PC-3 (cell line): Measurements from ENCODE around the gene ANKRD60. TPM values are rescaled to one million over a fixed set of nuclear protein-coding genes. Genes with fewer than 3 reads are reported as not detected.

ENCODE experiments used
- ATAC-seq: fragments of 200-7000 bp; cut with Tn5 transposase; 2 replicates; pipeline ENCODE4 v1.9.1; 2020; ENCODE audit warnings: mild to moderate bottlenecking, moderate library complexity
- BruUV-seq: library from RNA; stranded (reverse); fragments of 400-500 nt; replicated peaks from 2 replicates; lab custom pipeline; 2021; lab: Mats Ljungman, UMichigan
- CTCF ChIA-PET: fragments of 300-600 bp; sonication (Branson Sonifier 250); formaldehyde crosslinking; loops from one replicate; lab custom pipeline; 2022; ENCODE audit warnings: antibody characterized with exemption; lab: Charles Lee
- POLR2A ChIA-PET: fragments of 300-600 bp; sonication (Branson Sonifier 250); formaldehyde crosslinking; loops from one replicate; lab custom pipeline; 2022; ENCODE audit warnings: antibody characterized with exemption; ENCODE audit not compliant: unreplicated experiment; lab: Charles Lee
- DNase-seq: peaks from one replicate; pipeline ENCODE4 v3.0.0-alpha.2; 2015
- H2AFZ ChIP-seq: fragments of 300-600 bp; sonication (generic); 2 replicates; pipeline ENCODE4 v1.6.0; 2016; ENCODE audit warnings: antibody characterized with exemption, low read length
- H3F3A ChIP-seq: fragments of 300-600 bp; sonication (generic); one replicate; pipeline ENCODE4 v1.6.0; 2017; ENCODE audit warnings: antibody characterized with exemption, low read length, control low read depth, mild to moderate bottlenecking; ENCODE audit not compliant: unreplicated experiment
- H3K27ac ChIP-seq: fragments of 300-600 bp; sonication (generic); 2 replicates; pipeline ENCODE4 v1.5.1; 2016; ENCODE audit warnings: mild to moderate bottlenecking, low read length
- H3K27me3 ChIP-seq: fragments of 300-600 bp; sonication (generic); 2 replicates; pipeline ENCODE4 v1.6.1; 2016; ENCODE audit warnings: low read length, mixed read lengths
- H3K36me3 ChIP-seq: fragments of 300-600 bp; sonication (generic); 2 replicates; pipeline ENCODE4 v1.6.1; 2016; ENCODE audit warnings: low read depth, mixed run types, low read length, mixed read lengths
- H3K4me1 ChIP-seq: fragments of 300-600 bp; sonication (generic); 2 replicates; pipeline ENCODE4 v1.5.1; 2016; ENCODE audit warnings: low read length; ENCODE audit not compliant: insufficient read depth
- H3K4me2 ChIP-seq: fragments of 300-600 bp; sonication (generic); 2 replicates; pipeline ENCODE4 v1.6.0; 2016; ENCODE audit warnings: low read length
- H3K4me3 ChIP-seq: fragments of 300-600 bp; sonication (generic); 2 replicates; pipeline ENCODE4 v1.5.1; 2016; ENCODE audit warnings: mild to moderate bottlenecking, low read length, mixed read lengths
- H3K79me2 ChIP-seq: fragments of 300-600 bp; sonication (generic); 2 replicates; pipeline ENCODE4 v1.6.1; 2017; ENCODE audit warnings: low read length, mixed read lengths
- H3K9ac ChIP-seq: fragments of 300-600 bp; sonication (generic); 2 replicates; pipeline ENCODE4 v1.6.0; 2016; ENCODE audit warnings: mild to moderate bottlenecking, low read length
- H3K9me2 ChIP-seq: fragments of 300-600 bp; sonication (generic); replicated peaks from 2 replicates; pipeline ENCODE4 v1.6.1; 2016; ENCODE audit warnings: mixed run types, low read length, mixed read lengths
- H3K9me3 ChIP-seq: fragments of 300-600 bp; sonication (generic); 2 replicates; pipeline ENCODE4 v1.6.1; 2016; ENCODE audit warnings: low read length, mixed read lengths
- H4K20me1 ChIP-seq: fragments of 300-600 bp; sonication (generic); 2 replicates; pipeline ENCODE4 v1.6.1; 2016; ENCODE audit warnings: low read length, mixed read lengths
- EZH2 ChIP-seq: fragments of 300-600 bp; sonication (generic); IDR thresholded peaks from one replicate; pipeline ENCODE4 v1.6.1; 2017; ENCODE audit warnings: antibody characterized with exemption, mild to moderate bottlenecking, low read length; ENCODE audit not compliant: unreplicated experiment
- EZH2phosphoT487 ChIP-seq: fragments of 300-600 bp; sonication (generic); IDR thresholded peaks from 2 replicates; pipeline ENCODE4 v1.6.1; 2018; ENCODE audit warnings: mild to moderate bottlenecking, antibody characterized with exemption, low read length, borderline replicate concordance
- intact Hi-C: fragments of 100-400 bp; cut with micrococcal nuclease; formaldehyde crosslinking; loops from 2 replicates; pipeline ENCODE4 v1.9.0; 2023
- total RNA-seq: library from RNA; depleted of rRNA; stranded (reverse); fragments of >200 nt; gene quantifications from 2 replicates; pipeline ENCODE4 v1.2.3, GENCODE V29; 2014
- TF ChIP-seq, protein P1 (sequence below): fragments of 300-600 bp; sonication (generic); conservative IDR thresholded peaks from 2 replicates; pipeline ENCODE4 v1.5.1; 2017; ENCODE audit warnings: antibody characterized with exemption, low read depth, mild to moderate bottlenecking, low read length

The ANKRD60 gene
- total RNA-seq, 1 experiment from 2014 or later = not detected

DNA sequence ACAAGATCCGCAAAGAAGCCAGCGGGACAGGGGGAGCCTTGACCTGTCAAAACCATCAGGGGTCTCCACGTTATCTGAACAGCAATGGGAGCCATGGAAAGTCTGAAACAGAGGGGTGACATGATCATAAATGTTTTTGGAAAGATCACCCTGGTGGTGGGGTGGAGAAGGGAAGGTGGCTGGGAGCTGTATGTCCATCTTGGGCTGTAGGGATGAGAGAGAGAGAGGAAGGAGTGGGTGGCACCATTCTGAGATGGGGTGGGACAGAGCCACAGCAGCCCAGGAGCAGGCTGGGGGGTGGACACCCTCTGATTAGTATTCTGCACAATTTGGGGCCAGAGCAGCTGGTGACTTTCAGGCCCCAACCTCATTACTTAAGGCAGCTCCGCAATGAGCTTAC is 30.1 kb downstream of the ANKRD60 start:
- H3K9ac ChIP-seq = no peak overlapping the region
- ChIA-PET CTCF (interaction anchor here (0.7 kb wide), 1 partner anchor 71 kb away, joined by 3 read pairs; no protein-coding TSS in a partner anchor), POLR2A (no interaction called here)
- no peak overlapping the region for H3K4me3 ChIP-seq
- H3K79me2 ChIP-seq = no peaks in the 10 kb centered on the region
- no peaks in the 10 kb centered on the region for H3K9me2 ChIP-seq
- no peaks in the 10 kb centered on the region for H3K4me1 ChIP-seq
- no peak overlapping the region for H2AFZ ChIP-seq
- H3K27ac ChIP-seq = no peak overlapping the region
- no peak for DNase-seq
- no peaks in the 10 kb centered on the region for H3K9me3 ChIP-seq
- H3F3A ChIP-seq = no peaks in the 10 kb centered on the region
- no peak for TF ChIP-seq EZH2
- TF ChIP-seq, protein P1, sequence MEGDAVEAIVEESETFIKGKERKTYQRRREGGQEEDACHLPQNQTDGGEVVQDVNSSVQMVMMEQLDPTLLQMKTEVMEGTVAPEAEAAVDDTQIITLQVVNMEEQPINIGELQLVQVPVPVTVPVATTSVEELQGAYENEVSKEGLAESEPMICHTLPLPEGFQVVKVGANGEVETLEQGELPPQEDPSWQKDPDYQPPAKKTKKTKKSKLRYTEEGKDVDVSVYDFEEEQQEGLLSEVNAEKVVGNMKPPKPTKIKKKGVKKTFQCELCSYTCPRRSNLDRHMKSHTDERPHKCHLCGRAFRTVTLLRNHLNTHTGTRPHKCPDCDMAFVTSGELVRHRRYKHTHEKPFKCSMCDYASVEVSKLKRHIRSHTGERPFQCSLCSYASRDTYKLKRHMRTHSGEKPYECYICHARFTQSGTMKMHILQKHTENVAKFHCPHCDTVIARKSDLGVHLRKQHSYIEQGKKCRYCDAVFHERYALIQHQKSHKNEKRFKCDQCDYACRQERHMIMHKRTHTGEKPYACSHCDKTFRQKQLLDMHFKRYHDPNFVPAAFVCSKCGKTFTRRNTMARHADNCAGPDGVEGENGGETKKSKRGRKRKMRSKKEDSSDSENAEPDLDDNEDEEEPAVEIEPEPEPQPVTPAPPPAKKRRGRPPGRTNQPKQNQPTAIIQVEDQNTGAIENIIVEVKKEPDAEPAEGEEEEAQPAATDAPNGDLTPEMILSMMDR = no peak
- TF ChIP-seq EZH2phosphoT487 = no peak
- H3K36me3 ChIP-seq = no peaks in the 10 kb centered on the region
- no peak overlapping the region for H3K4me2 ChIP-seq
- intact Hi-C loops = no loop called here
- no peaks in the 10 kb centered on the region for H3K27me3 ChIP-seq
- H4K20me1 ChIP-seq = no peaks in the 10 kb centered on the region
- ATAC-seq = no peak
- BruUV-seq = no TSS peak

DNA sequence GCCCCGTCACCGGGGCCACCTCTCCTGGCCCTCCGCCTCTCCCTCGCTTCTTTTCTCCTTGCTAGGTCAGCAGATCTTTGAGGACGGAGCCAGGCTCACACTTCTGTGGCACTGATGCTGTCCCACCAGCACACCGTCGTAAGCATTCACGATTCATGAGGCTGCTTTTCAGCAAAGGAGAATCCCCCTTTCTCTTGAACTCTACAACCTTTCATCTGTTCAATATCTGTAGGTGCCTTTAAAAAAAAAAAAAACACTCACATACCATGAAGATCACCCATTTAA is 31.3 kb downstream of the ANKRD60 start:
- H3K4me1 ChIP-seq = no peaks in the 10 kb centered on the region
- ChIA-PET CTCF (no interaction called here), POLR2A (no interaction called here)
- H3K27me3 ChIP-seq = no peaks in the 10 kb centered on the region
- BruUV-seq = no TSS peak
- H3K27ac ChIP-seq = no peak overlapping the region
- no peak for ATAC-seq
- TF ChIP-seq EZH2phosphoT487 (no peak), EZH2 (no peak)
- TF ChIP-seq, protein P1 = no peak
- H3K36me3 ChIP-seq = no peaks in the 10 kb centered on the region
- no peak for DNase-seq
- intact Hi-C loops = no loop called here
- H4K20me1 ChIP-seq = no peaks in the 10 kb centered on the region
- H2AFZ ChIP-seq = no peak overlapping the region
- H3K4me3 ChIP-seq = no peak overlapping the region
- H3K4me2 ChIP-seq = no peak overlapping the region
- no peaks in the 10 kb centered on the region for H3F3A ChIP-seq
- H3K9ac ChIP-seq = no peak overlapping the region
- no peaks in the 10 kb centered on the region for H3K9me3 ChIP-seq
- H3K79me2 ChIP-seq = no peaks in the 10 kb centered on the region
- no peaks in the 10 kb centered on the region for H3K9me2 ChIP-seq

DNA sequence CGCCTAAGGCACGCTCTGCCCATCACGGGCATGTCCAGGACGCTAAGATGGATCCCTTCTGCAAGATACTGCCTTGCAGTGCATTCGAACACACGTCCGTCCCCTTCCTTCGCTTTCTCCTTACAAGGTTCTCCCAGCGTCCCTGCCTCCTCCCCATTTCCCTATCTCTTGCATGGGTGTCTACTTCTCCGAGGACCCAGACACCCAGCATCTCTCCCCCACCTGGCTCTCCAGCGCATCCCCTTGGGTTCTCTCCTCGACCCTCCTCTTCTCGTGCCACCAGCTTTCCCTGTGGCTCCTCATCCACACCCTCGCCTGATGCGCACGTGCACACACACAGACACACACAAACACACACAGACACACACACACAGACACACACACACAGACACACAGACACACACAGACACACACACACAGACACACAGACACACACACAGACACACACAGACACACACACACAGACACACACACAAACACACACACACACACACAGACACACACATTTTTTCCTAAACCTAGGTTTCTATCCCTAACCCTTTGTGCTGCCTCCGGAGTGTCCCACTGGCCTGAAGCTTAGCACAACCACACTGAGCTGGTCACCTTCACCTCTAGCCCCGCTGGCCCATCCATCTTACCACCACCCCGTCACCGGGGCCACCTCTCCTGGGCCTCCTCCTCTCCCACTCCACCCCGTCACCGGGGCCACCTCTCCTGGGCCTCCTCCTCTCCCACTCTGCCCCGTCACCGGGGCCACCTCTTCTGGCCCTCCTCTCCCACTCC is 31.9 kb downstream of the ANKRD60 start:
- H3K4me3 ChIP-seq = no peak overlapping the region
- no peaks in the 10 kb centered on the region for H3K4me1 ChIP-seq
- H3K27ac ChIP-seq = no peak overlapping the region
- no peaks in the 10 kb centered on the region for H3K9me2 ChIP-seq
- intact Hi-C loops = no loop called here
- no peaks in the 10 kb centered on the region for H4K20me1 ChIP-seq
- no peak for DNase-seq
- TF ChIP-seq, protein P1 = no peak
- TF ChIP-seq EZH2phosphoT487 (no peak), EZH2 (no peak)
- BruUV-seq = no TSS peak
- ChIA-PET POLR2A (no interaction called here), CTCF (no interaction called here)
- H3K79me2 ChIP-seq = no peaks in the 10 kb centered on the region
- no peak overlapping the region for H3K9ac ChIP-seq
- no peaks in the 10 kb centered on the region for H3K9me3 ChIP-seq
- ATAC-seq = no peak
- H3K4me2 ChIP-seq = no peak overlapping the region
- no peaks in the 10 kb centered on the region for H3F3A ChIP-seq
- no peaks in the 10 kb centered on the region for H3K27me3 ChIP-seq
- H3K36me3 ChIP-seq = no peaks in the 10 kb centered on the region
- no peak overlapping the region for H2AFZ ChIP-seq
